DMS53 (cell line): Measurements from ENCODE around the gene APOBR.
"Not testable (repeated sequence)": the region's sequence is repeated elsewhere in the genome, so short reads cannot be mapped to it uniquely, and the experiment has no call there.

Experiments used
- DNase-seq: peaks from one replicate; lab custom pipeline; 2025; lab: John Stamatoyannopoulos, UW

APOBR gene

GRCh38 chr16:28527100-28527785, 32.8 kb downstream of the APOBR start:
- not testable (repeated sequence) for DNase-seq

DNA sequence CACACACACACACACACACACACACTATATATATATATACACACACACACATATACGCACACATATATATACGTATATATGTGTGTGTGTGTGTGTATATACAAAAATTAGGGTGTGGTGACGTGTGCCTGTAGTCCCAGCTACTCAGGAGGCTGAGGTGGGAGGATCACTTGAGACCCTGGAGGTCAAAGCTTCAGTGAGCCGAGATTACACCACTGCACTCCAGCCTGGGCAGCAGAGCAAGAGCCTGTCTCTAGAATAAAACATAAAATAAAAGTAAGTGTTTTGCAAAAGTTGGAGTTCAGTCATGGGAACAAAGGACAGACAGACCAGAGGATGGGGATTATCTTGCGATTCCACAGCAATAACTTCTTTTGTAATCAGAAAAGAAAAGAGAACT, 33.5 kb downstream of the APOBR start:
- no peak for DNase-seq

DNA sequence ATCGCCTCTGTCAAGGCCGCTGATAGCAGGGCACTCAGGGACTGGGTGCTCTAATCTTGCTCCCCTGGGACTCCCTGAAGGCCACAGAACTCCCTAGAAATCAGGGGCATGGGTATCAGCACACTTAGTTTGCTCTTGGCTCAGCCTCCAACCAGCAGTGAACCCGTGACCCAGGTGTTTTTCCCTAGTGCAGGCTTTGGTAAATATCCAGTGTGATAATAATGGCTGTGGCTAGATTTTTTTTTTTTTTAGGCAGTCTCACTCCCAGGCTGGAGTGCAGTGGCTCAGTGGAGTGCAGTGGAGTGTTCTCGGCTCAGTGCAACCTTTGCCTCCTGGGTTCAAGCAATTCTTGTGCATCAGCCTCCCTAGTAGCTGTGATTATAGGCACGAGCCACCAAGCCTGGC, 34.0 kb downstream of the APOBR start:
- DNase-seq: no peak

DNA sequence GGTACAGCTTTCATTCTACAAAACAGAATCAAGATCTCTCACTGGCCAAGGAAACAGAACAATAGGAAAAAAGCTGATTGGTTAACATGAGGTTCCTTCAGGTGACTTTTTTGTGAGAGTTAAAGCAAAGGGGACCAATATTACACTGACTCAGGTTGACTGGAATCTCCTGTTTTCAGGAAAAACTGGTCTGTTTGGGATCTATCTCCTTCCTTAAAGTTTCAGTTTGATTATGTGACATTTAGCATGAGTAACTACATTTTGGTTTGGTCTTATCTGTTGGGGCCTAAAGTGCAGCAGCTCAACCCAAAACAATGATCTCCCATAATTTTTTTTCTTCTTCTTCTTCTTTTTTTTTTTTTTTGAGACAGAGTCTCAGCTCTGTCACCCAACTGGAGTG, 34.7 kb downstream of the APOBR start:
- DNase-seq: no peak

DNA sequence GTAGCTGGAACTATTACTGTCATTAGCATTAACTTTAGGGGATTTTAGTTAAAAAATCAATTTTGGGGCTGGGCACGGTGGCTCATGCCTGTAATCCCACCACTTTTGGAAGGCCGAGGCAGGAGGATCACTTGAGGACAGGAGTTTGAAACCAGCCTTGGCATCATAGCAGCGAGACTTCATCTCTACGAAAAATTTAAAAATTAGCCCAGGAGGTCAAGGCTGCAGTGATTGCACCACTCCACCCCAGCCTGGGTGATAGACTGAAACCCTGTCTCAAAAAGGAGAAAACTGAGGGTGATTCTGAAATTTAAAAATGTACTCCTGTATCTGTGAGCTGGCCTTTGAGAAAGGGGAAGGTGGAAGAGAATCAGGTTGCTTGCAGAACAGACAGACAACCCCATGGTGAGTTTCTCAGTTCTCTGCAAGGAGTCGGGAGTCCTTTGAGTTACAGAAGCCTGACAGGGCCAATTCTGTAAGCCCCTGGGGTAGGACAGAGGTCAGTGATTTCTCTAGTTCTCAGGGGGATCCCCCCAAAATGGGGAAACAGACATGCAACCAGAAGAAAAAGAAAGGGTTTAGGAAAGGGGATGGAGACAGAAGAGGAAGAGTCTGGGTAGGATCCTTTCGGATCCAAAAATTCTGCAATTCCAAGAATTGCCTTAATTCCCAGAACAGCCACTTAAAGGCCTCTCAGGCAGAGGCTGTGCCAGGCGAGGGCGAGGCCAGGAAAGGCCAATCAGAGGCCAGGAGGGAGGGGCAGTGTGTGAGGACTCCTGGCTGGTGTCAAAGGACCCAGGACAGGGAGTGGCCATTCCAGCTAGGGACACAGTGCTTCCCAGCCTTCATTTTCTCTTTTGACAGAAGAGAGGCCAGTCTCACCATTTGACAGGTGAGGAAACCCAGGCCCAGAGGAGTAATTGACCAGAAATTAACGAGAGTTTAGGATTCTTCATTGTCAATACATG, 37.6 kb downstream of the APOBR start:
- DNase-seq: no peak

DNA sequence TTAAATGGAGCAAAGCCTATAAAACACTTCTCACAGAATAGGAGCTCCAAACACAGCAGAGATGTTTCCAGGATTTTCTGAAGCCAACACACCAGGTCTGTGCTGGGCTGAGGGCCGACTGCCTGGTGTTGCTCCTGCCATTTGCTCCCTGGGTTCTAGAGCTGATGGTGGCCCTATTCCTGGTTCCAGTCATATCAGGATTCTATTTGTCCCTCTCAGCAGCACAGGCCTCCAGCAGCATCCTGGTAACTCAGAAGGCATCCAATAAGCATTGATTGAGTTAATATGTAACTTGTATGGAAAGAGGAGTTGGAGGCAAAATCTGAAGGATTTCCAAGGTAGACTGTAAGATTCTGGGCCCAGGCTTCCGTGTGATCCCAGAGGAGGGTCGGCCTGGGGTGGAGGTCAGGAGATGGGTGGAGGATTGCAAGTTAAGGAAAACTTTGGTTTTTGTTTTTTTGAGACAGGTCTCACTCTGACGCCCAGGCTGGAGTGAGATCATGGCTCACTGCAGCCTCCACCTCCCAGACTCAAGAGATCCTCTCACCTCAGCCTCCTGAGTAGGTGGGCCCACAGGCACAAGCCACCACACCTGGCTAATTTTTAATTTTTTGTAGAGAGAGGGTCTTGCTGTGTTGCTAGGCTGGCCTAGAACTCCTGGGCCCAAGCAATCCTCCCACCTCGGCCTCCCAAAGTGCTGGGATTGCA, 38.7 kb downstream of the APOBR start:
- peak; percentile 26 for DNase-seq

- no peak for DNase-seq
Observed at GRCh38 chr16:28534542-28535373, 40.3 kb downstream of the APOBR start.

- no peak for DNase-seq
Observed at GRCh38 chr16:28537076-28537475, 42.6 kb downstream of the APOBR start.

- no peak for DNase-seq
Observed at GRCh38 chr16:28537964-28538732, 43.7 kb downstream of the APOBR start.

- no peak for DNase-seq
Observed at GRCh38 chr16:28538733-28539596, 44.5 kb downstream of the APOBR start, which contains the start of gene NUPR1. Gene NUPR1, minus strand, starts transcription at chr16:28538974. Its CDS starts 67 bp downstream, at chr16:28538907.

DNA sequence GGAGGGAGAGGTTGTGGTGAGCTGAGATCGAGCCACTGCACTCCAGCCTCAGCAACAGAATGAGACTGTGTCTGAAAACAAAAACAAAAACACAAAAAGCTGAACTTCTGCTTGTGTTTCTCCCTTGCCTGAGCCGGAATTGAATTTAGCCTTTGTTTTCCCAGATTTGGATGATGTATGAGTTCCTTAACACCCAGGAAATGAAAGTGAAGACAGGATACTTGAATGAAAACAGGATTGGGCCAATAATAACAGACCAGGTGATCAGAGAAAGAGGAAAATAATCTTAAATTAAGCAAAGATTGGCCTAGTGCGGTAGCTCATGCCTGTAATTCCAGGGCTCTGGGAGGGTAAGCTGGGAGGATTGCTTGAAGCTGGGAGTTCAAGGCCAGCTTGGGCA, 45.9 kb downstream of the APOBR start:
- no peak for DNase-seq

- peak; percentile 13 for DNase-seq
Observed at GRCh38 chr16:28542646-28543045, 48.2 kb downstream of the APOBR start.

DNA sequence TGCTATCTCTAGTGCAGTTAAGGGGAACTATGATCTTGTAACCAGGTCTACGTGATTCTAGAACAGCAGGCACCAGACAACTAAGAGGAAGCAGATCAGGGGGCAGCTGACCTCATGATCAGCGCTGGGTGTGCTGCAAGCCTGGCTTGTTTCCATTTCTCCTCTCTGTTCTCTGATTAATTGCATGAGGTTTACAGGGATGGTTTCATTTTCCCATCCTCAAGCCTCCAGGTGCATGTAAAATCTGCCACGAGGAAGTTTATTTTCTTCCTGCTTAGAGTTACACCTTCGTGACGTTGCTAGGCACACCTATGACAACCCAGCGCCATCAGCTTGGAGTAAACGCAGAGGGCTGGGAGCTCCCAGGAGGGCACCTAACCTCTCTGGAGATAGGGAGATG, 48.6 kb downstream of the APOBR start:
- peak; percentile 73 for DNase-seq

- no peak for DNase-seq
Observed at GRCh38 chr16:28544998-28545397, 50.6 kb downstream of the APOBR start.

DNA sequence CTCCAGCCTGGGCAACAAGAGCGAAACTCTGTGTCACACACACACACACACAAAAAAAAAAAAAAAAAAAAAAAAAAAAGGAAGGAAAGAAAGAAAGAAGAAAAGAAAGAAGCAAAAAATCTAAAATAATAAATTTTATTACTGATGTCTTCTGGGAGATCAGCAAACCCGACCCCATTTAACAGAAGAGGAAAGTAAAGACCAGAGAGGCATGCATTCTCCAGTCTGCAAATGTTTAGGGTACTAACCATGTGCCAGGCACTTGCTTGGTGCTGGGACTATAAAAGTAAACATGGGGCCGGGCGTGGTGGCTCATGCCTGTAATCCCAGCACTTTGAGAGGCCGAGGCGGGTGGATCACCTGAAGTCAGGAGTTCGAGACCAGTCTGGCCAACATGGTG, 51.5 kb downstream of the APOBR start:
- not testable (repeated sequence) for DNase-seq

GRCh38 chr16:28546626-28547025, 52.2 kb downstream of the APOBR start:
- DNase-seq: no peak

- no peak for DNase-seq
Observed at GRCh38 chr16:28548306-28548802, 53.9 kb downstream of the APOBR start.
